ENCODE results near the gene LBH. TPM values are rescaled to one million over a fixed set of nuclear protein-coding genes. Genes with fewer than 3 reads are reported as not detected.

LBH gene
- total RNA-seq, 1 experiment from 2014 or later = 1.2 TPM

GRCh38 chr2:30243231-30243630, 11.9 kb downstream of the LBH start:
- Histone ChIP-seq H2AFZ (ENCODE audit: low read depth, low read length, poor library complexity, severe bottlenecking) (no peak overlapping the region), H3K36me3 (ENCODE audit: control insufficient read depth in 1 of 2, insufficient read depth in 2 of 2, low read length in 2 of 2) (no peaks in the 10 kb centered on the region; a peak in 1 of 4 replicates), H3K4me3 (replicated peaks in 1 of 2; ENCODE audit: low read depth in 1 of 2, low read length in 2 of 2) (no peak overlapping the region), H3K27ac (ENCODE audit: low read depth, low read length) (no peak overlapping the region), H3K27me3 (ENCODE audit: insufficient read depth, low read length) (no peaks in the 10 kb centered on the region), H3K4me2 (ENCODE audit: low read length) (no peak overlapping the region), H3K9me2 (ENCODE audit: insufficient read depth) (no peaks in the 10 kb centered on the region), H3K9ac (ENCODE audit: low read length) (no peak overlapping the region), H3K9me3 (ENCODE audit: control insufficient read depth in 1 of 2, insufficient read depth in 1 of 2, low read depth in 1 of 2, low read length in 2 of 2) (no peaks in the 10 kb centered on the region), H3K79me2 (ENCODE audit: insufficient read depth, low read length) (no peaks in the 10 kb centered on the region), H4K20me1 (ENCODE audit: insufficient read depth) (no peaks in the 10 kb centered on the region), H3K4me1 (ENCODE audit: control insufficient read depth in 1 of 2, insufficient read depth in 2 of 2, low read length in 2 of 2) (peaks cover 0 to 8% of the 10 kb centered on the region in 2 experiments; a peak in 1 of 4 replicates)
- ChIA-PET CTCF (no interaction called here), POLR2A (no interaction called here), RAD21 (ENCODE audit: low non-redundant PET in 1 of 2, low total read pairs in 2 of 2, uncharacterized antibody in 2 of 2, unreplicated experiment in 2 of 2) (no interaction called here)
- no peak for ATAC-seq
- intact Hi-C loops (cut with micrococcal nuclease) = no loop called here
- BruUV-seq (replicated peaks) = no TSS peak
- DNase-seq (ENCODE audit: low read depth, low spot score) = no peak
- no peak for TF ChIP-seq ZFX (IDR thresholded peaks at IDR 0.05)
- no peak for TF ChIP-seq CTCF (IDR thresholded peaks at IDR 0.05 in 2 of 3, conservative IDR thresholded peaks at IDR 0.05 in 1 of 3; ENCODE audit: borderline replicate concordance in 1 of 3, insufficient read depth in 1 of 3, low read depth in 2 of 3, low read length in 2 of 3)

- Histone ChIP-seq H3K9me3 (ENCODE audit: control insufficient read depth in 1 of 2, insufficient read depth in 1 of 2, low read depth in 1 of 2, low read length in 2 of 2) (no peaks in the 10 kb centered on the region), H3K4me2 (ENCODE audit: low read length) (no peak overlapping the region), H3K9ac (ENCODE audit: low read length) (no peak overlapping the region), H4K20me1 (ENCODE audit: insufficient read depth) (no peaks in the 10 kb centered on the region), H3K27me3 (ENCODE audit: insufficient read depth, low read length) (no peaks in the 10 kb centered on the region), H3K36me3 (ENCODE audit: control insufficient read depth in 1 of 2, insufficient read depth in 2 of 2, low read length in 2 of 2) (no peaks in the 10 kb centered on the region), H3K4me1 (ENCODE audit: control insufficient read depth in 1 of 2, insufficient read depth in 2 of 2, low read length in 2 of 2) (no peaks in the 10 kb centered on the region), H3K4me3 (replicated peaks in 1 of 2; ENCODE audit: low read depth in 1 of 2, low read length in 2 of 2) (no peak overlapping the region), H3K27ac (ENCODE audit: low read depth, low read length) (no peak overlapping the region), H3K79me2 (ENCODE audit: insufficient read depth, low read length) (no peaks in the 10 kb centered on the region), H3K9me2 (ENCODE audit: insufficient read depth) (no peaks in the 10 kb centered on the region), H2AFZ (ENCODE audit: low read depth, low read length, poor library complexity, severe bottlenecking) (no peak overlapping the region)
- CTCF ChIA-PET = no interaction called here
- BruUV-seq (replicated peaks) = no TSS peak
- POLR2A ChIA-PET = no interaction called here
- RAD21 ChIA-PET (ENCODE audit: low non-redundant PET in 1 of 2, low total read pairs in 2 of 2, uncharacterized antibody in 2 of 2, unreplicated experiment in 2 of 2) = no interaction called here
- DNase-seq (ENCODE audit: low read depth, low spot score) (no peak), ATAC-seq (no peak)
- intact Hi-C loops (cut with micrococcal nuclease) = no loop called here
- no peak for TF ChIP-seq CBX3 (IDR thresholded peaks at IDR 0.05; ENCODE audit: low read depth)
- no peak for TF ChIP-seq YY1 (IDR thresholded peaks at IDR 0.05; ENCODE audit: extremely low read depth, insufficient replicate concordance, low read depth, low read length)
- no peak for TF ChIP-seq EZH2 (IDR thresholded peaks at IDR 0.05)
- no peak for TF ChIP-seq SIN3A (IDR thresholded peaks at IDR 0.05; ENCODE audit: low read depth)
- no peak for TF ChIP-seq CTCF (IDR thresholded peaks at IDR 0.05 in 2 of 3, conservative IDR thresholded peaks at IDR 0.05 in 1 of 3; ENCODE audit: borderline replicate concordance in 1 of 3, insufficient read depth in 1 of 3, low read depth in 2 of 3, low read length in 2 of 3)
- TF ChIP-seq SRF (IDR thresholded peaks at IDR 0.05; ENCODE audit: low read depth) = no peak
- no peak for TF ChIP-seq ZFX (IDR thresholded peaks at IDR 0.05)
- TF ChIP-seq SP1 (IDR thresholded peaks at IDR 0.05; ENCODE audit: low read depth) = no peak
- no peak for TF ChIP-seq TCF7L2 (IDR thresholded peaks at IDR 0.05; ENCODE audit: borderline replicate concordance, extremely low read depth, insufficient read depth, insufficient read length)
- no peak for TF ChIP-seq MAX (IDR thresholded peaks at IDR 0.05)
- TF ChIP-seq, protein P1, sequence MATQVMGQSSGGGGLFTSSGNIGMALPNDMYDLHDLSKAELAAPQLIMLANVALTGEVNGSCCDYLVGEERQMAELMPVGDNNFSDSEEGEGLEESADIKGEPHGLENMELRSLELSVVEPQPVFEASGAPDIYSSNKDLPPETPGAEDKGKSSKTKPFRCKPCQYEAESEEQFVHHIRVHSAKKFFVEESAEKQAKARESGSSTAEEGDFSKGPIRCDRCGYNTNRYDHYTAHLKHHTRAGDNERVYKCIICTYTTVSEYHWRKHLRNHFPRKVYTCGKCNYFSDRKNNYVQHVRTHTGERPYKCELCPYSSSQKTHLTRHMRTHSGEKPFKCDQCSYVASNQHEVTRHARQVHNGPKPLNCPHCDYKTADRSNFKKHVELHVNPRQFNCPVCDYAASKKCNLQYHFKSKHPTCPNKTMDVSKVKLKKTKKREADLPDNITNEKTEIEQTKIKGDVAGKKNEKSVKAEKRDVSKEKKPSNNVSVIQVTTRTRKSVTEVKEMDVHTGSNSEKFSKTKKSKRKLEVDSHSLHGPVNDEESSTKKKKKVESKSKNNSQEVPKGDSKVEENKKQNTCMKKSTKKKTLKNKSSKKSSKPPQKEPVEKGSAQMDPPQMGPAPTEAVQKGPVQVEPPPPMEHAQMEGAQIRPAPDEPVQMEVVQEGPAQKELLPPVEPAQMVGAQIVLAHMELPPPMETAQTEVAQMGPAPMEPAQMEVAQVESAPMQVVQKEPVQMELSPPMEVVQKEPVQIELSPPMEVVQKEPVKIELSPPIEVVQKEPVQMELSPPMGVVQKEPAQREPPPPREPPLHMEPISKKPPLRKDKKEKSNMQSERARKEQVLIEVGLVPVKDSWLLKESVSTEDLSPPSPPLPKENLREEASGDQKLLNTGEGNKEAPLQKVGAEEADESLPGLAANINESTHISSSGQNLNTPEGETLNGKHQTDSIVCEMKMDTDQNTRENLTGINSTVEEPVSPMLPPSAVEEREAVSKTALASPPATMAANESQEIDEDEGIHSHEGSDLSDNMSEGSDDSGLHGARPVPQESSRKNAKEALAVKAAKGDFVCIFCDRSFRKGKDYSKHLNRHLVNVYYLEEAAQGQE (IDR thresholded peaks at IDR 0.05; ENCODE audit: low read depth) = no peak
- no peak for TF ChIP-seq RAD21 (IDR thresholded peaks at IDR 0.05; ENCODE audit: low read depth)
- no peak for TF ChIP-seq CEBPB (IDR thresholded peaks at IDR 0.05; ENCODE audit: low read depth)
Observed at GRCh38 chr2:30245364-30245763, 14.0 kb downstream of the LBH start.
